Thyroid gland (tissue), 4 donors: Measurements from ENCODE around the gene BUB1B.

Source experiments
- CTCF ChIP-seq, 6 experiments: fragments of 200-600 bp in 3 of 6; fragments of 450-650 bp in 3 of 6; sonication (generic) in 3 of 6; IDR thresholded peaks; one replicate each; pipeline ENCODE4 v1.5.1; 2016 to 2019; ENCODE audit warnings: antibody characterized with exemption in 6 of 6, mild to moderate bottlenecking in 2 of 6, inconsistent platforms in 1 of 6, moderate library complexity in 1 of 6
- POLR2A ChIP-seq, 2 donors: fragments of 450-650 bp; IDR thresholded peaks; one replicate each; pipeline ENCODE4 v1.6.1; 2017; ENCODE audit warnings: antibody characterized with exemption in 2 of 2, mild to moderate bottlenecking in 2 of 2, moderate library complexity in 1 of 2

GRCh38 chr15:40265355-40265754 lies 104.5 kb downstream of the BUB1B start:
- TF ChIP-seq CTCF (IDR thresholded peaks at IDR 0.05): no peak
- no peak for TF ChIP-seq POLR2A (IDR thresholded peaks at IDR 0.05)
